GM10266 (cell line): ENCODE results near the gene PKP4.

Source experiments
- DNase-seq: peaks from one replicate; pipeline ENCODE4 v3.0.0; 2012; ENCODE audit errors: extremely low spot score
- TF ChIP-seq, protein P1 (sequence below): IDR thresholded peaks from 2 replicates; pipeline ENCODE4 v1.5.1; 2012; ENCODE audit warnings: mild to moderate bottlenecking, low read depth; ENCODE audit not compliant: control insufficient read depth, insufficient read depth; ENCODE audit errors: missing control alignments

Gene PKP4

DNA sequence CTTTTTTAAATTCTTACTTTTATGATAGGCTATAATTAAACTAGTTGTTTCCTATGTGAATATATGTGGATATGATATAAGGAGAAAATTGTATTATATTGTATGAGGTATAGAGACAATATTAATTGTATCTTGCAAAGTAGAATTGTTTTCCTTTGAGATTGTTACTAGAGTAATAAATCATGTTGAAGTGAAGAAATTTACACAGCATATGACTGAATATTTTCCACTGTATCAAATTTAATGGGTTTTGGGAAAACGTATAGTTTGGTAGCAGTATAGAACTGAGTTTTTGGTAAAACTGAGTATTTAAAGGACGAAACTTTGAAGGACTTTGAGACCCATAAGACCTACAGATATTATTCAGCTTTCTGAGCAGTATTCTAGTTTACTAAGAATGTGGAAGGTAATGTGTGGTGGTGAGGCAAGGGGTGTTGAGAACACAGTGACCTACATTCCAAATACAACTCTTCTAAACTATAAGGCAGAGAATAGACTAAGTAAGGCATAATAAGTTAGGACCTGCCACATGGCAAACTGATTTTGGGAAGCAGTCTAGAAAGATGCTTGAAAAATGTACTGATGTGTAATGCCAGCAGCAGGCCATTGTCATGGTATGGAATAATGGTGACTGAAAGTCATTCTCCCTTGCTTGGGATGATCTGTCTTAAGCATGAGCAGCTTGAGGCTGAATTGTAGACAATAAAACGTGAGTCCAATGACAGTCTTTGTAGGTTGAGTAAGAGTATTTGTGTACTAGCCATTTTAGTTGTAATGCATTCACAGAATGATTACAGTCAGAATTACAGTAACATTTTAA, 29.6 kb downstream of the PKP4 start:
- DNase-seq: no peak
- TF ChIP-seq, protein P1, sequence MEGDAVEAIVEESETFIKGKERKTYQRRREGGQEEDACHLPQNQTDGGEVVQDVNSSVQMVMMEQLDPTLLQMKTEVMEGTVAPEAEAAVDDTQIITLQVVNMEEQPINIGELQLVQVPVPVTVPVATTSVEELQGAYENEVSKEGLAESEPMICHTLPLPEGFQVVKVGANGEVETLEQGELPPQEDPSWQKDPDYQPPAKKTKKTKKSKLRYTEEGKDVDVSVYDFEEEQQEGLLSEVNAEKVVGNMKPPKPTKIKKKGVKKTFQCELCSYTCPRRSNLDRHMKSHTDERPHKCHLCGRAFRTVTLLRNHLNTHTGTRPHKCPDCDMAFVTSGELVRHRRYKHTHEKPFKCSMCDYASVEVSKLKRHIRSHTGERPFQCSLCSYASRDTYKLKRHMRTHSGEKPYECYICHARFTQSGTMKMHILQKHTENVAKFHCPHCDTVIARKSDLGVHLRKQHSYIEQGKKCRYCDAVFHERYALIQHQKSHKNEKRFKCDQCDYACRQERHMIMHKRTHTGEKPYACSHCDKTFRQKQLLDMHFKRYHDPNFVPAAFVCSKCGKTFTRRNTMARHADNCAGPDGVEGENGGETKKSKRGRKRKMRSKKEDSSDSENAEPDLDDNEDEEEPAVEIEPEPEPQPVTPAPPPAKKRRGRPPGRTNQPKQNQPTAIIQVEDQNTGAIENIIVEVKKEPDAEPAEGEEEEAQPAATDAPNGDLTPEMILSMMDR: no peak

DNA sequence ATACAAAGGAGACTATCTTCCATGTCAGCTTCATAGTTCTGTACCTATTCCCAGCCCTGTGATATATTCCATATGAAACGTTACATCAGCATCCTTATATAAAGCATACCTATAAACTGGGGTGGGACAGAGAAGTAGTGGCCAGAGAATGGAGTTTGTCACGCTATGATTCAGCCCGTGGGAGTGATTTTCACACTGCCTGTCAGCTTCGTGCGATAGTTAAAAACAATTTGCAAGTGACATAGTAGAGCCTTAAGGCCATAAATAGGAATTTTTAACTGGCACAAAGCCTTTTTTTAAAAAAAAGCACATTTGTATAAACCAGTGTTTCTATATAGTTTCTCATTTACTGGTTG, 30.2 kb downstream of the PKP4 start:
- DNase-seq: no peak
- TF ChIP-seq, protein P1: no peak

DNA sequence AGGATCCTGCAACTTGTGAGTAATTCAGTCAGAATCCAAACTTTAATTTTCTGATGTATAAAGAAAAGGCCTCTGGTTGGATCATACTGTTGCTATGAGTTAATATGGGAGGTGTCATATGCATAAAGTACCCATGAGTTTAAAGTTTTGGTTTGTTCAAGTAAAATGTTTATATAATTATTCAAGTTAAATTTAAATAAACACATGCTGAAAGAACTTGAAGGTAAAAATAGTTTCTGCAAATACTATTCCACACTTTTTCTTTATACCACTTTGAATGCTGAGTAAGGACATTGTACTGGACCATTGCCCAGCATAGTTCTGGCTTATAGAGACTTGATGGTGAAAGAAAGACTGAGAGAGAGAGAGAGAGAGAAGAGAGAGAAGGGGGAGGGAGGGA, 30.7 kb downstream of the PKP4 start:
- no peak for DNase-seq
- TF ChIP-seq, protein P1: no peak

DNA sequence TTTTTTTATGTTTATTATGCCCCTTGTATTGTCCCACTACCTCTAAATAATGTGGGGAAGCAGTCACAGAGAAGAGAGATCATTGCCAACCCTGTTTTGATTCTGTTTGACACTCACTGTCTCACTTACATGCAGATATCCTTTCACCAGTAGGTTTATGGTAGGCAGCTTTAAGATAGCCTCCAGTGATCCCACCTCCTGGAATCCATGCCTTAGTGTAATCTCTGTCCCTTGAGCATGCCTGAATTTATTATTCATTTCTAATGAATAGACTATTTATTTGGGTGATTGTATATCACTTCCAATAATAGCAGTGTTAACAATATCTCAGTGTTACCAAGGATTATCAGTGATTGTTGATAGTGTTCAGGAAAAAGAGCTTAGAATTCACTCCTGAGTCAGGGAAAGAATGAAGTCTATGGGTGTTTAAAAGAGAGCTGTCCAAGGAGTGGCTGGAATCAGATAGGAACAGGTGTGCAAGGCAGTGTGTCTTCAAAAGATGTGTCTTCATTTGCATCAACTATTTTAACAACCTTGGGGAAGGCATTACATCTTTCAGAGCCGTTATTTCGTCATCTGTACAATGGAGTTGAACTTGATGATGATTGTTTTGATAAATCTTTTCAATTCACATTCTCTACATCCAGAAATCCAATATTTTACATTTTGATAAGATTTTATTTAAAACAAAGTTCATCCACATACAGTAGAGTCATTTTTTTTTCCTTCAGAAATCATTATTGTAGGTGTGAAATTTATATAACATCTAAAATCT, 31.9 kb downstream of the PKP4 start:
- TF ChIP-seq, protein P1: no peak
- no peak for DNase-seq

DNA sequence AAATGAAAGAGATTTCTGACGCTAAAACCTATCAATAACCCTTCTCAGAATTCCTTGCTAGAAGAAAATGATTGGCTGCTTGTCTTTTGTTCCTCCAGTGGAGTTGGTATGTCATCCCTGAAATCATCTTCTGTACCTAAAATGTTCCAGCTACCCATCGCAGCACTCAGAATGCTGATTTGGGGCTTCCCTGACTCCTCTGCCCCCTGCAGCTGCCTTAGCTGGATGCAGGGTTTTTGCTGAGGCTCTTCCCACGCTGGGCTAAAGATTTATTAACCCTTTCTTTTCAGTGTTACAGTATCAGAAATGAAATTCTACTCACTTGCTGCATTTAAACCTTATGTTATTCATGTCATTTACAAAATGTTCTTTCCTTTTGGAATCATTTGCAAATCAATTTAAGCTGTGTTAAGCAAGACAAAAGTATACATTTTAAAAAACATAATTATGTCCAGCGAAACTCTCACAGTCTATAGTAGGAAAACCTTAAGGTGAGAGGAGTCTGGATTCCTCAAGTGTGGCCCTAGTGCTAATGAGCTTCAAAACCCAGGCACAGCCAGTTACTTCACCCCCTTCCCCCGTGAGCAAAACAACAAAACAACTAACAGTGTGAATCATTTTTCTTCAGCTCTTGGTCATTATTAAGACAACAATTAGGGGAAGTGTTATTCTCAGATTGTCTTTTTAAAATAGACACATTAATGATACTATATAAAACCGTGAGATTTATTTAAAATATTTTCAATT, 32.8 kb downstream of the PKP4 start:
- TF ChIP-seq, protein P1: no peak
- DNase-seq: no peak

DNA sequence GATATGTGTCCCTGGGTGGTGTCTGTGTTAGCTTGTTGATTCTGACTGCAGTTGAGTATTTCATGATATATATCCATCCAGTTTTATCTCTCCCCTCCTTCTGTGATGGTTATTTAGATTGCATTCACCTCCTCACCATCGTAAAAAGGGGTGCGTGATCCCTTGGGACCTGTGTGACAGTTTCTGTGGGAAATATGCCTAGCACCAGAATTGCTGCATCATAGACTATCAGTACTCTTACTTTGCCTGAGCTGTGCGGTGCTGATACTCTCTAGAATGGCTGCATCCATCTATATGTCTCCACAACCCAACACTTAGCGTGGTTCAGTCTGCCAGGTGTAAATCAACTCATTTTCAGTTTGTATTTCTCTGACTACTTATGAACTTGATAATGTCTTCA, 34.3 kb downstream of the PKP4 start:
- DNase-seq: no peak
- TF ChIP-seq, protein P1: no peak
